Trophoblast cell (in vitro differentiated cells and primary cell): ENCODE data around the gene RNF145.

Source experiments
- DNase-seq, 2 donors: peaks; one replicate each; pipeline ENCODE4 v3.0.0-alpha.2; 2016
- H2AFZ ChIP-seq: 2 replicates; pipeline ENCODE4 v1.6.1; 2013; ENCODE audit warnings: low read length, moderate library complexity, mild to moderate bottlenecking; ENCODE audit not compliant: insufficient read depth, poor library complexity
- H2AK5ac ChIP-seq: 2 replicates; pipeline ENCODE4 v1.6.1; 2013; ENCODE audit warnings: mild to moderate bottlenecking, low read length
- H2BK120ac ChIP-seq: 2 replicates; pipeline ENCODE4 v1.6.1; 2013; ENCODE audit warnings: low read length, mild to moderate bottlenecking, moderate library complexity; ENCODE audit not compliant: insufficient read depth, poor library complexity
- H2BK12ac ChIP-seq: 2 replicates; pipeline ENCODE4 v1.6.1; 2013; ENCODE audit warnings: mild to moderate bottlenecking, low read length, moderate library complexity
- H2BK5ac ChIP-seq: 2 replicates; pipeline ENCODE4 v1.6.1; 2013; ENCODE audit warnings: low read length, low read depth, moderate library complexity, mild to moderate bottlenecking; ENCODE audit not compliant: poor library complexity
- H3K14ac ChIP-seq: 2 replicates; pipeline ENCODE4 v1.6.1; 2013; ENCODE audit warnings: mild to moderate bottlenecking, low read length
- H3K18ac ChIP-seq: 2 replicates; pipeline ENCODE4 v1.6.1; 2013; ENCODE audit warnings: mild to moderate bottlenecking, low read length
- H3K23ac ChIP-seq: 2 replicates; pipeline ENCODE4 v1.6.1; 2013; ENCODE audit warnings: low read length
- H3K27ac ChIP-seq: 2 replicates; pipeline ENCODE4 v1.5.1; 2013; ENCODE audit warnings: low read depth, mild to moderate bottlenecking, inconsistent platforms, low read length, moderate library complexity
- H3K27me3 ChIP-seq: 2 replicates; pipeline ENCODE4 v1.6.1; 2013; ENCODE audit warnings: inconsistent platforms, mild to moderate bottlenecking, low read length, moderate library complexity; ENCODE audit not compliant: insufficient read depth
- H3K36me3 ChIP-seq, 2 experiments: 1 replicate in 1 of 2; 2 replicates in 1 of 2; pipeline ENCODE4 v1.6.1; 2013; ENCODE audit warnings: low read length in 2 of 2, mild to moderate bottlenecking in 2 of 2, moderate library complexity in 1 of 2; ENCODE audit not compliant: insufficient read depth in 2 of 2, control insufficient read depth in 1 of 2
- H3K4ac ChIP-seq: 2 replicates; pipeline ENCODE4 v1.6.1; 2013; ENCODE audit warnings: low read depth, mild to moderate bottlenecking, low read length, moderate library complexity
- H3K4me1 ChIP-seq, 2 experiments: 1 replicate in 1 of 2; 2 replicates in 1 of 2; pipeline ENCODE4 v1.6.1; 2013; ENCODE audit warnings: low read length in 2 of 2, mild to moderate bottlenecking in 2 of 2, moderate library complexity in 1 of 2; ENCODE audit not compliant: insufficient read depth in 2 of 2, control insufficient read depth in 1 of 2
- H3K4me2 ChIP-seq: 2 replicates; pipeline ENCODE4 v1.6.1; 2013; ENCODE audit warnings: inconsistent platforms, mild to moderate bottlenecking, low read length, moderate library complexity
- H3K4me3 ChIP-seq: 2 replicates; pipeline ENCODE4 v1.5.1; 2013; ENCODE audit warnings: mild to moderate bottlenecking, low read depth, low read length, inconsistent platforms
- H3K79me1 ChIP-seq: one replicate; pipeline ENCODE4 v1.6.1; 2013; ENCODE audit warnings: low read length
- H3K79me2 ChIP-seq: 2 replicates; pipeline ENCODE4 v1.6.1; 2013; ENCODE audit warnings: low read length, mild to moderate bottlenecking; ENCODE audit not compliant: control insufficient read depth, insufficient read depth, poor library complexity
- H3K9ac ChIP-seq: 2 replicates; pipeline ENCODE4 v1.6.1; 2013; ENCODE audit warnings: mild to moderate bottlenecking, low read length
- H3K9me3 ChIP-seq: 2 replicates; pipeline ENCODE4 v1.6.1; 2013; ENCODE audit warnings: low read depth, mild to moderate bottlenecking, control low read depth, inconsistent platforms, low read length; ENCODE audit not compliant: insufficient read depth
- H4K12ac ChIP-seq: 2 replicates; pipeline ENCODE4 v1.6.1; 2013; ENCODE audit warnings: low read depth, mild to moderate bottlenecking, low read length, moderate library complexity
- H4K8ac ChIP-seq: 2 replicates; pipeline ENCODE4 v1.6.1; 2013; ENCODE audit warnings: low read depth, mild to moderate bottlenecking, low read length, moderate library complexity
- H4K91ac ChIP-seq: one replicate; pipeline ENCODE4 v1.6.1; 2013; ENCODE audit warnings: low read depth, mild to moderate bottlenecking, low read length, moderate library complexity
- WGBS: extraction: QIAGEN DNeasy Blood & Tissue Kit; methylation state at CpG from one replicate; pipeline ENCODE4 v1.1.7; 2013; ENCODE audit warnings: missing lambda C conversion rate; ENCODE audit not compliant: insufficient read length, insufficient coverage; ENCODE audit errors: extremely low coverage; 5-methylcytosine and 5-hydroxymethylcytosine counted together

The RNF145 gene

GRCh38 chr5:159132429-159133040 is 76.8 kb downstream of the RNF145 start:
- no peak overlapping the region for H3K23ac ChIP-seq
- H4K8ac ChIP-seq, result no peak overlapping the region
- no peak overlapping the region for H4K12ac ChIP-seq
- H3K4me1 ChIP-seq, result no peaks in the 10 kb centered on the region
- H3K27ac ChIP-seq, result no peak overlapping the region
- no peak overlapping the region for H3K14ac ChIP-seq
- no peaks in the 10 kb centered on the region for H3K27me3 ChIP-seq
- no peak overlapping the region for H2AFZ ChIP-seq
- H3K79me2 ChIP-seq, result no peaks in the 10 kb centered on the region
- no peak overlapping the region for H2BK5ac ChIP-seq
- H3K18ac ChIP-seq, result no peak overlapping the region
- no peak overlapping the region for H4K91ac ChIP-seq
- WGBS, result no CpG with 5 or more reads among the region's 5 CpGs
- no peak for DNase-seq
- no peaks in the 10 kb centered on the region for H3K36me3 ChIP-seq
- H3K4ac ChIP-seq, result no peak overlapping the region
- H3K79me1 ChIP-seq, result no peaks in the 10 kb centered on the region
- H3K9me3 ChIP-seq, result no peaks in the 10 kb centered on the region
- H3K9ac ChIP-seq, result no peak overlapping the region
- no peak overlapping the region for H3K4me2 ChIP-seq
- no peak overlapping the region for H3K4me3 ChIP-seq
- no peak overlapping the region for H2BK120ac ChIP-seq
- no peak overlapping the region for H2AK5ac ChIP-seq
- no peak overlapping the region for H2BK12ac ChIP-seq

- Histone ChIP-seq H3K9me3 (no peaks in the 10 kb centered on the region), H3K23ac (no peak overlapping the region), H3K79me1 (no peaks in the 10 kb centered on the region), H4K91ac (no peak overlapping the region), H3K9ac (no peak overlapping the region), H4K8ac (no peak overlapping the region), H2BK5ac (no peak overlapping the region), H3K36me3 (no peaks in the 10 kb centered on the region), H3K27me3 (no peaks in the 10 kb centered on the region), H2AK5ac (no peak overlapping the region), H3K14ac (no peak overlapping the region), H2BK120ac (no peak overlapping the region), H3K4me1 (no peaks in the 10 kb centered on the region), H2AFZ (no peak overlapping the region), H3K18ac (no peak overlapping the region), H3K4me3 (no peak overlapping the region), H4K12ac (no peak overlapping the region), H3K79me2 (no peaks in the 10 kb centered on the region), H2BK12ac (no peak overlapping the region), H3K4me2 (no peak overlapping the region), H3K27ac (no peak overlapping the region), H3K4ac (no peak overlapping the region)
- DNase-seq, result no peak
- WGBS, result no CpG with 5 or more reads among the region's 4 CpGs
These were observed 77.4 kb downstream of the RNF145 start for GRCh38 chr5:159131951-159132350.

GRCh38 chr5:159130871-159131270 is 78.5 kb downstream of the RNF145 start:
- Histone ChIP-seq H4K8ac (no peak overlapping the region), H4K91ac (no peak overlapping the region), H4K12ac (no peak overlapping the region), H3K18ac (no peak overlapping the region), H3K4me1 (no peaks in the 10 kb centered on the region), H2BK120ac (no peak overlapping the region), H3K9ac (no peak overlapping the region), H3K79me1 (no peaks in the 10 kb centered on the region), H3K23ac (no peak overlapping the region), H2BK5ac (no peak overlapping the region), H3K9me3 (no peaks in the 10 kb centered on the region), H2BK12ac (no peak overlapping the region), H3K79me2 (no peaks in the 10 kb centered on the region), H3K4ac (no peak overlapping the region), H3K4me2 (no peak overlapping the region), H3K36me3 (no peaks in the 10 kb centered on the region), H3K4me3 (no peak overlapping the region), H2AFZ (no peak overlapping the region), H3K27ac (no peak overlapping the region), H3K27me3 (no peaks in the 10 kb centered on the region), H3K14ac (no peak overlapping the region), H2AK5ac (no peak overlapping the region)
- no peak for DNase-seq
- no CpG with 5 or more reads among the region's 3 CpGs for WGBS

- no peak overlapping the region for H3K27ac ChIP-seq
- no peak overlapping the region for H4K8ac ChIP-seq
- no peak overlapping the region for H2BK12ac ChIP-seq
- no peak for DNase-seq
- no peaks in the 10 kb centered on the region for H3K36me3 ChIP-seq
- no peak overlapping the region for H3K4ac ChIP-seq
- WGBS, result no CpG with 5 or more reads among the region's 6 CpGs
- no peaks in the 10 kb centered on the region for H3K79me1 ChIP-seq
- H2AK5ac ChIP-seq, result no peak overlapping the region
- peak overlapping the region; percentile 42 for H3K4me3 ChIP-seq
- H3K9me3 ChIP-seq, result no peaks in the 10 kb centered on the region
- H3K4me1 ChIP-seq, result no peaks in the 10 kb centered on the region
- no peak overlapping the region for H2BK5ac ChIP-seq
- no peak overlapping the region for H2BK120ac ChIP-seq
- no peak overlapping the region for H3K4me2 ChIP-seq
- no peak overlapping the region for H4K12ac ChIP-seq
- no peak overlapping the region for H4K91ac ChIP-seq
- H3K18ac ChIP-seq, result no peak overlapping the region
- H3K9ac ChIP-seq, result peak overlapping the region; percentile 11
- no peak overlapping the region for H3K14ac ChIP-seq
- no peaks in the 10 kb centered on the region for H3K27me3 ChIP-seq
- H3K79me2 ChIP-seq, result no peaks in the 10 kb centered on the region
- H3K23ac ChIP-seq, result no peak overlapping the region
- no peak overlapping the region for H2AFZ ChIP-seq
These were observed 81.2 kb downstream of the RNF145 start for GRCh38 chr5:159128070-159128541.
